DMS153 treated with DMSO at 0.1 percent for 48 hours (cell line): ENCODE data around the gene ST3GAL5.
A peak's percentile ranks its signal among the peaks of the same experiment; 100 is the strongest.

Source experiments
- DNase-seq: peaks from one replicate; lab custom pipeline; 2025; ENCODE audit not compliant: unreplicated experiment; lab: John Stamatoyannopoulos, UW

Gene ST3GAL5

GRCh38 chr2:85811180-85812093 lies 77.4 kb downstream of the ST3GAL5 start:
- DNase-seq = peak; percentile 61

GRCh38 chr2:85810371-85811179 lies 78.2 kb downstream of the ST3GAL5 start:
- no peak for DNase-seq

GRCh38 chr2:85807756-85808155 lies 81.0 kb downstream of the ST3GAL5 start:
- no peak for DNase-seq

- DNase-seq = no peak
Measured at GRCh38 chr2:85806358-85807118, 82.3 kb downstream of the ST3GAL5 start.

GRCh38 chr2:85804583-85804982 lies 84.2 kb downstream of the ST3GAL5 start:
- peak; percentile 19 for DNase-seq

GRCh38 chr2:85803704-85804425 lies 84.9 kb downstream of the ST3GAL5 start:
- DNase-seq = no peak

- no peak for DNase-seq
Measured at GRCh38 chr2:85802354-85803103, 86.3 kb downstream of the ST3GAL5 start.

- no peak for DNase-seq
Measured at GRCh38 chr2:85801871-85802270, 86.9 kb downstream of the ST3GAL5 start.

GRCh38 chr2:85800586-85800985 lies 88.2 kb downstream of the ST3GAL5 start:
- DNase-seq = no peak

- no peak for DNase-seq
Measured at GRCh38 chr2:85799215-85799956, 89.4 kb downstream of the ST3GAL5 start.

- DNase-seq = no peak
Measured at GRCh38 chr2:85797921-85798320, 90.9 kb downstream of the ST3GAL5 start.

- no peak for DNase-seq
Measured at GRCh38 chr2:85797263-85797660, 91.5 kb downstream of the ST3GAL5 start.

- no peak for DNase-seq
Measured at GRCh38 chr2:85796341-85797262, 92.2 kb downstream of the ST3GAL5 start.

- DNase-seq = no peak
Measured at GRCh38 chr2:85796046-85796340, 92.8 kb downstream of the ST3GAL5 start.

- DNase-seq = no peak
Measured at GRCh38 chr2:85795331-85796045, 93.3 kb downstream of the ST3GAL5 start.

- DNase-seq = no peak
Measured at GRCh38 chr2:85794491-85795121, 94.2 kb downstream of the ST3GAL5 start.

- DNase-seq = no peak
Measured at GRCh38 chr2:85794038-85794441, 94.8 kb downstream of the ST3GAL5 start.
